BE2C (cell line): ENCODE data around the gene TSPAN6.

Source experiments
- DNase-seq: peaks from one replicate; pipeline ENCODE4 v3.0.0-alpha.2; 2020
- H3K27me3 ChIP-seq: fragments of 250-450 bp; sonication (Bioruptor Pico); 2 replicates; pipeline ENCODE4 v1.5.1; 2020; ENCODE audit warnings: mild to moderate bottlenecking
- H3K36me3 ChIP-seq: fragments of 250-450 bp; sonication (Bioruptor Pico); 2 replicates; pipeline ENCODE4 v1.5.1; 2020; ENCODE audit warnings: mild to moderate bottlenecking
- H3K4me1 ChIP-seq: fragments of 250-450 bp; sonication (Bioruptor Pico); 2 replicates; pipeline ENCODE4 v1.5.1; 2020
- H3K4me3 ChIP-seq: 2 replicates; pipeline ENCODE4 v1.5.1; 2011; ENCODE audit warnings: low read depth, low read length
- H3K9me3 ChIP-seq: fragments of 250-450 bp; sonication (Bioruptor Pico); 2 replicates; pipeline ENCODE4 v1.5.1; 2020
- CTCF ChIP-seq: IDR thresholded peaks from 2 replicates; pipeline ENCODE4 v1.5.1; 2012; ENCODE audit warnings: mild to moderate bottlenecking, low read depth, low read length

The TSPAN6 gene

GRCh38 chrX:100623001-100623400 is 13.6 kb downstream of the TSPAN6 start:
- Histone ChIP-seq H3K36me3 (no peaks in the 10 kb centered on the region), H3K9me3 (no peaks in the 10 kb centered on the region), H3K4me1 (no peaks in the 10 kb centered on the region), H3K4me3 (no peak overlapping the region), H3K27me3 (no peaks in the 10 kb centered on the region)
- no peak for TF ChIP-seq CTCF
- DNase-seq, result no peak

GRCh38 chrX:100615005-100615404 is 21.6 kb downstream of the TSPAN6 start:
- Histone ChIP-seq H3K9me3 (no peaks in the 10 kb centered on the region), H3K4me1 (no peaks in the 10 kb centered on the region), H3K36me3 (no peaks in the 10 kb centered on the region), H3K27me3 (no peaks in the 10 kb centered on the region), H3K4me3 (no peak overlapping the region)
- DNase-seq, result no peak
- peak; percentile 35 for TF ChIP-seq CTCF

DNA sequence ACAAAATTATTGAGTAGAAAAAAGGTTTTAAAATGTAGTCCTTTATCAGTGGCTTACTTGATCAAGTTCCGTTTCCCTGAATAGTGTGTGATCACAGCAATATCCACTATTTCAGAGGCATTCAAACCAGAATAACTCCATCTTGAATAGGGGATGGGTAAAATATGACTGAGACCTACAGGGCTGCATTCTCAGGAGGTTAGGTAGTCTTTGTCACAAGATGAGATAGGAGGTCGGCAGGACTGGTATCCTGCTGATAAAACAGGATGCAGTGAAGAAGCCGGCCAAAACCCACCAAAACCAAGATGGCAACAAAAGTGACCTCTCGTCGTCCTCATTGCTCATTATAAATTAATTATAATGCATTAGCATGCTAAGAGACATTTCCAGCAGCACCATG is 24.7 kb downstream of the TSPAN6 start:
- no peak overlapping the region for H3K4me3 ChIP-seq
- no peak for TF ChIP-seq CTCF
- no peaks in the 10 kb centered on the region for H3K4me1 ChIP-seq
- no peaks in the 10 kb centered on the region for H3K27me3 ChIP-seq
- no peak for DNase-seq
- H3K9me3 ChIP-seq, result no peaks in the 10 kb centered on the region
- no peaks in the 10 kb centered on the region for H3K36me3 ChIP-seq

DNA sequence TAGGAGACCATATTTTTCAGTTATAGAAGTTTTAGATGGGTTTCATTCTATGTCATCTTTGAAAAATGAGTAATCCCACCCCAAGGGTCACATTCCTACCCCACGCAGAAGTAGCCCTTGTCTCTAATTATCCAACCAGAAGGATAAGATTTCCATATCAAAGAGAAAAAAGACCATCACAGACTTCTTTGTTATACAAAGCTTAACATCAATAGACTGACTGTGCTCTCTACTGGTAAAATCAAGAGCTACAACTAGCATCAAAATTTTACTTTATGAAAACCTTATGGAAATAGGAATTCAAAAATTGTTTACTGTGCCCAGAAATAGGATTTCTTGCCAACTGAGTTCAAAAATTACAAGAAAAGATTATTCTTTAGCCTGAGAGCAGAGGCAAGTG is 27.0 kb downstream of the TSPAN6 start:
- Histone ChIP-seq H3K27me3 (no peaks in the 10 kb centered on the region), H3K4me3 (no peak overlapping the region), H3K9me3 (no peaks in the 10 kb centered on the region), H3K4me1 (no peaks in the 10 kb centered on the region), H3K36me3 (no peaks in the 10 kb centered on the region)
- TF ChIP-seq CTCF, result no peak
- no peak for DNase-seq

DNA sequence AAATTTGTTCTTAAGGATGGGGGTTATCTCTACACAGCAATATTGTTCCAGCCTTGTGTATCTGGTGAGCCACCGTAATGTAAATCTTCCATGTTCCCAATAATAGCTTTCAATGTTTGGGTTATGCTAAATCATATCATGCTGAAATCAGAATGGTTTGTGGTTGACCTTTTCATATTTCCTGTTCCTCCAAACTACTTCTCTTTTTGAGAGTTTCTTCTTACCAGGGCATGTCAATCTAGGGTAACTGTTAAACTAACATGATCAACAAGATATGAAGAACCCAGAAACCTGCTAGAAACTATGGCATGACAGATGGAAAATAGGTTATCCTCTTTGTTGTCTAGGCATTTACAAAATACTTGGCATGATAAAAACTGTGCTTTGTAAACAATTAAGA is 29.9 kb downstream of the TSPAN6 start:
- Histone ChIP-seq H3K4me1 (no peaks in the 10 kb centered on the region), H3K36me3 (no peaks in the 10 kb centered on the region), H3K9me3 (no peaks in the 10 kb centered on the region), H3K27me3 (no peaks in the 10 kb centered on the region), H3K4me3 (no peak overlapping the region)
- DNase-seq, result no peak
- no peak for TF ChIP-seq CTCF

- no peaks in the 10 kb centered on the region for H3K9me3 ChIP-seq
- no peak overlapping the region for H3K4me3 ChIP-seq
- H3K36me3 ChIP-seq, result no peaks in the 10 kb centered on the region
- no peaks in the 10 kb centered on the region for H3K27me3 ChIP-seq
- no peak for TF ChIP-seq CTCF
- no peak for DNase-seq
- no peaks in the 10 kb centered on the region for H3K4me1 ChIP-seq
These were observed 35.8 kb downstream of the TSPAN6 start for GRCh38 chrX:100600758-100601157.
